ENCODE results near the gene FAM200C. TPM values are rescaled to one million over a fixed set of nuclear protein-coding genes. Genes with fewer than 3 reads are reported as not detected.

Gene FAM200C
- total and polyA plus RNA-seq, 2 of the 8 experiments (the other 6 are each of a cell fraction or from before 2014, with no cell fraction given) = 2.6 to 7.3 TPM

GRCh38 chr5:160384681-160385080 lies 15.2 kb downstream of the FAM200C start (continued):
- TF ChIP-seq, protein P1, sequence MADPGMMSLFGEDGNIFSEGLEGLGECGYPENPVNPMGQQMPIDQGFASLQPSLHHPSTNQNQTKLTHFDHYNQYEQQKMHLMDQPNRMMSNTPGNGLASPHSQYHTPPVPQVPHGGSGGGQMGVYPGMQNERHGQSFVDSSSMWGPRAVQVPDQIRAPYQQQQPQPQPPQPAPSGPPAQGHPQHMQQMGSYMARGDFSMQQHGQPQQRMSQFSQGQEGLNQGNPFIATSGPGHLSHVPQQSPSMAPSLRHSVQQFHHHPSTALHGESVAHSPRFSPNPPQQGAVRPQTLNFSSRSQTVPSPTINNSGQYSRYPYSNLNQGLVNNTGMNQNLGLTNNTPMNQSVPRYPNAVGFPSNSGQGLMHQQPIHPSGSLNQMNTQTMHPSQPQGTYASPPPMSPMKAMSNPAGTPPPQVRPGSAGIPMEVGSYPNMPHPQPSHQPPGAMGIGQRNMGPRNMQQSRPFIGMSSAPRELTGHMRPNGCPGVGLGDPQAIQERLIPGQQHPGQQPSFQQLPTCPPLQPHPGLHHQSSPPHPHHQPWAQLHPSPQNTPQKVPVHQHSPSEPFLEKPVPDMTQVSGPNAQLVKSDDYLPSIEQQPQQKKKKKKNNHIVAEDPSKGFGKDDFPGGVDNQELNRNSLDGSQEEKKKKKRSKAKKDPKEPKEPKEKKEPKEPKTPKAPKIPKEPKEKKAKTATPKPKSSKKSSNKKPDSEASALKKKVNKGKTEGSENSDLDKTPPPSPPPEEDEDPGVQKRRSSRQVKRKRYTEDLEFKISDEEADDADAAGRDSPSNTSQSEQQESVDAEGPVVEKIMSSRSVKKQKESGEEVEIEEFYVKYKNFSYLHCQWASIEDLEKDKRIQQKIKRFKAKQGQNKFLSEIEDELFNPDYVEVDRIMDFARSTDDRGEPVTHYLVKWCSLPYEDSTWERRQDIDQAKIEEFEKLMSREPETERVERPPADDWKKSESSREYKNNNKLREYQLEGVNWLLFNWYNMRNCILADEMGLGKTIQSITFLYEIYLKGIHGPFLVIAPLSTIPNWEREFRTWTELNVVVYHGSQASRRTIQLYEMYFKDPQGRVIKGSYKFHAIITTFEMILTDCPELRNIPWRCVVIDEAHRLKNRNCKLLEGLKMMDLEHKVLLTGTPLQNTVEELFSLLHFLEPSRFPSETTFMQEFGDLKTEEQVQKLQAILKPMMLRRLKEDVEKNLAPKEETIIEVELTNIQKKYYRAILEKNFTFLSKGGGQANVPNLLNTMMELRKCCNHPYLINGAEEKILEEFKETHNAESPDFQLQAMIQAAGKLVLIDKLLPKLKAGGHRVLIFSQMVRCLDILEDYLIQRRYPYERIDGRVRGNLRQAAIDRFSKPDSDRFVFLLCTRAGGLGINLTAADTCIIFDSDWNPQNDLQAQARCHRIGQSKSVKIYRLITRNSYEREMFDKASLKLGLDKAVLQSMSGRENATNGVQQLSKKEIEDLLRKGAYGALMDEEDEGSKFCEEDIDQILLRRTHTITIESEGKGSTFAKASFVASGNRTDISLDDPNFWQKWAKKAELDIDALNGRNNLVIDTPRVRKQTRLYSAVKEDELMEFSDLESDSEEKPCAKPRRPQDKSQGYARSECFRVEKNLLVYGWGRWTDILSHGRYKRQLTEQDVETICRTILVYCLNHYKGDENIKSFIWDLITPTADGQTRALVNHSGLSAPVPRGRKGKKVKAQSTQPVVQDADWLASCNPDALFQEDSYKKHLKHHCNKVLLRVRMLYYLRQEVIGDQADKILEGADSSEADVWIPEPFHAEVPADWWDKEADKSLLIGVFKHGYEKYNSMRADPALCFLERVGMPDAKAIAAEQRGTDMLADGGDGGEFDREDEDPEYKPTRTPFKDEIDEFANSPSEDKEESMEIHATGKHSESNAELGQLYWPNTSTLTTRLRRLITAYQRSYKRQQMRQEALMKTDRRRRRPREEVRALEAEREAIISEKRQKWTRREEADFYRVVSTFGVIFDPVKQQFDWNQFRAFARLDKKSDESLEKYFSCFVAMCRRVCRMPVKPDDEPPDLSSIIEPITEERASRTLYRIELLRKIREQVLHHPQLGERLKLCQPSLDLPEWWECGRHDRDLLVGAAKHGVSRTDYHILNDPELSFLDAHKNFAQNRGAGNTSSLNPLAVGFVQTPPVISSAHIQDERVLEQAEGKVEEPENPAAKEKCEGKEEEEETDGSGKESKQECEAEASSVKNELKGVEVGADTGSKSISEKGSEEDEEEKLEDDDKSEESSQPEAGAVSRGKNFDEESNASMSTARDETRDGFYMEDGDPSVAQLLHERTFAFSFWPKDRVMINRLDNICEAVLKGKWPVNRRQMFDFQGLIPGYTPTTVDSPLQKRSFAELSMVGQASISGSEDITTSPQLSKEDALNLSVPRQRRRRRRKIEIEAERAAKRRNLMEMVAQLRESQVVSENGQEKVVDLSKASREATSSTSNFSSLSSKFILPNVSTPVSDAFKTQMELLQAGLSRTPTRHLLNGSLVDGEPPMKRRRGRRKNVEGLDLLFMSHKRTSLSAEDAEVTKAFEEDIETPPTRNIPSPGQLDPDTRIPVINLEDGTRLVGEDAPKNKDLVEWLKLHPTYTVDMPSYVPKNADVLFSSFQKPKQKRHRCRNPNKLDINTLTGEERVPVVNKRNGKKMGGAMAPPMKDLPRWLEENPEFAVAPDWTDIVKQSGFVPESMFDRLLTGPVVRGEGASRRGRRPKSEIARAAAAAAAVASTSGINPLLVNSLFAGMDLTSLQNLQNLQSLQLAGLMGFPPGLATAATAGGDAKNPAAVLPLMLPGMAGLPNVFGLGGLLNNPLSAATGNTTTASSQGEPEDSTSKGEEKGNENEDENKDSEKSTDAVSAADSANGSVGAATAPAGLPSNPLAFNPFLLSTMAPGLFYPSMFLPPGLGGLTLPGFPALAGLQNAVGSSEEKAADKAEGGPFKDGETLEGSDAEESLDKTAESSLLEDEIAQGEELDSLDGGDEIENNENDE (IDR thresholded peaks at IDR 0.05; ENCODE audit: insufficient replicate concordance, low read length) = no peak
- TF ChIP-seq SAP30 (IDR thresholded peaks at IDR 0.05; ENCODE audit: insufficient read depth, insufficient replicate concordance, low read length) = no peak
- TF ChIP-seq POU5F1 (IDR thresholded peaks at IDR 0.05; ENCODE audit: low read depth, low read length) = no peak

Data from H1 (cell line).